Tibial nerve (tissue), 4 donors: ENCODE data around the gene AP1M2. TPM values are rescaled to one million over a fixed set of nuclear protein-coding genes. Genes with fewer than 3 reads are reported as not detected.
A peak's percentile ranks its signal among the peaks of the same experiment; 100 is the strongest.
"Not testable (repeated sequence)": the region's sequence is repeated elsewhere in the genome, so short reads cannot be mapped to it uniquely, and the experiment has no call there.

Source experiments
- DNase-seq, 2 donors: peaks; one replicate each; pipeline ENCODE4 v3.0.0-alpha.2; 2019; ENCODE audit warnings: low spot score in 2 of 2
- H3K27ac ChIP-seq, 4 donors: fragments of 200-600 bp; sonication (generic) in 3 of 4; one replicate each; pipeline ENCODE4 v1.5.1; 2017 to 2019; ENCODE audit warnings: mild to moderate bottlenecking in 1 of 4
- H3K27me3 ChIP-seq, 2 donors: fragments of 200-600 bp; sonication (generic) in 1 of 2; one replicate each; pipeline versions ENCODE4 v1.5.1 to v1.6.0; 2017 to 2019
- H3K36me3 ChIP-seq, 3 donors: fragments of 200-600 bp; sonication (generic); one replicate each; pipeline ENCODE4 v1.5.1; 2018 to 2019
- H3K4me1 ChIP-seq, 4 donors: fragments of 200-600 bp; sonication (generic) in 3 of 4; one replicate each; pipeline ENCODE4 v1.5.1; 2017 to 2019
- H3K4me3 ChIP-seq, 4 donors: fragments of 200-600 bp; sonication (generic) in 3 of 4; one replicate each; pipeline ENCODE4 v1.5.1; 2017 to 2019; ENCODE audit warnings: mild to moderate bottlenecking in 1 of 4, moderate library complexity in 1 of 4
- H3K9me3 ChIP-seq, 4 donors: fragments of 200-600 bp; sonication (generic) in 3 of 4; one replicate each; pipeline ENCODE4 v1.5.1; 2017 to 2019
- EP300 ChIP-seq, 2 donors: sonication (generic); formaldehyde crosslinking; IDR thresholded peaks; one replicate each; pipeline ENCODE4 v1.6.1; 2017; ENCODE audit warnings: antibody characterized with exemption in 2 of 2, mild to moderate bottlenecking in 1 of 2
- POLR2A ChIP-seq, 2 donors: fragments of 450-650 bp; IDR thresholded peaks; one replicate each; pipeline ENCODE4 v1.6.1; 2017; ENCODE audit warnings: antibody characterized with exemption in 2 of 2, mild to moderate bottlenecking in 2 of 2, moderate library complexity in 2 of 2
- WGBS, 2 donors: methylation state at CpG; one replicate each; pipeline ENCODE4 v1.1.5; 2018; 5-methylcytosine and 5-hydroxymethylcytosine counted together
- total RNA-seq, 4 donors: library from RNA; depleted of rRNA; stranded (reverse); fragments of >200 nt; gene quantifications; one replicate each; pipeline ENCODE4 v1.1.0, GENCODE V29; 2016
- TF ChIP-seq, protein P1 (sequence below), 5 experiments: fragments of 200-600 bp in 3 of 5; fragments of 450-650 bp in 2 of 5; sonication (generic) in 3 of 5; IDR thresholded peaks; one replicate each; pipeline ENCODE4 v1.5.1; 2016 to 2019; ENCODE audit warnings: antibody characterized with exemption in 5 of 5, mild to moderate bottlenecking in 3 of 5, moderate library complexity in 2 of 5

Gene AP1M2
- total RNA-seq, 4 donors from 2014 or later: not detected

DNA sequence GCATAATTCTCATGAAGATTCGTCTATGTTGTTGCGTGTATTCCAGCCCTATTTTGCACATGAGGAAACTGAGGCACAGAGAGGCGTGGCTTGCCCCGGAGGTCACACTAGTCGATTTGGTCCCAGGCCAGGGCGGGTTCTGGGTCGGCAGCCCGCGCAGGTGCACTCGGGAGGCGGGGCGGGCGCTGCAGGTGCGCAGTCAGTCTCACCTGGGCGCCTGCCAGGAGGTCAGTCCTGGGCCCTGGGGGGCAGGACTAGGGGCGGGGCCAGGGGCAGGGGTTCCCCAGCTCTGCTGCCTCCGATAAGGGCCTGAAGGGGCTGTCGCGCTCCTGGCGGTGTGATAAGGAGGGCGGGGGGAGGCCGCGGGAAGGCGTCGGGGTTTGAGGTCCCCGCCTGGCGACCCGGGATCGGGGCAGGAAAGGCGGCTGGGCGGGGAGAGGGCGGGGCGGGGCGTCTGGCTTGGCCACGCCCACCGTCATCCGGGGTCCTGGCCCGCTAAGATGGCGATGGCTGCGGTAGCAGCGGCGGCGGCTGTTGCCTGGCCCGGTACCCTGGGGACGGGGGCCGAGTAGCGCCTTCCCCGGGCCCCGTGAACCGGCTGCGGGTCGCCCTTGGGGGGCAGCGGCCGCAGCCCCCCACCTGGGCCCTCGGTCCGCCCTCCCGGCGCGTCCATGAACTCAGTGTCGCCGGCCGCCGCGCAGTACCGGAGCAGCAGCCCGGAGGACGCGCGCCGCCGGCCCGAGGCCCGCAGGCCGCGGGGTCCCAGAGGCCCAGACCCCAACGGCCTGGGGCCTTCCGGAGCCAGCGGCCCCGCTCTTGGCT is 43.5 kb downstream of the AP1M2 start, which contains the start of gene ATG4D:
TSS of gene ATG4D (plus strand) at position 485 of the 822 bp plus-strand sequence. CDS start at position 672, 187 bp downstream.
- WGBS, 2 donors: 2 to 3% methylated on average over 29 to 60 of the region's 79 CpGs
- peaks cover 0 to 30% (median 6%) of the 10 kb centered on the region in 3 donors for H3K36me3 ChIP-seq
- no peaks in the 10 kb centered on the region for H3K27me3 ChIP-seq
- peak; percentile 56 to 66 for DNase-seq
- no peaks in the 10 kb centered on the region for H3K9me3 ChIP-seq
- H3K4me1 ChIP-seq: peaks cover 0 to 19% (median 13%) of the 10 kb centered on the region in 4 donors
- peak within 1 kb of the TSS; percentile 87 to 99 (median 96) for H3K4me3 ChIP-seq
- peak within 1 kb of the TSS; percentile 84 to 98 (median 94) for H3K27ac ChIP-seq
- TF ChIP-seq EP300 (IDR thresholded peaks at IDR 0.05) (peak in 1 of 2 donors; percentile 71), POLR2A (IDR thresholded peaks at IDR 0.05) (peak; percentile 52 to 64)
- TF ChIP-seq, protein P1, sequence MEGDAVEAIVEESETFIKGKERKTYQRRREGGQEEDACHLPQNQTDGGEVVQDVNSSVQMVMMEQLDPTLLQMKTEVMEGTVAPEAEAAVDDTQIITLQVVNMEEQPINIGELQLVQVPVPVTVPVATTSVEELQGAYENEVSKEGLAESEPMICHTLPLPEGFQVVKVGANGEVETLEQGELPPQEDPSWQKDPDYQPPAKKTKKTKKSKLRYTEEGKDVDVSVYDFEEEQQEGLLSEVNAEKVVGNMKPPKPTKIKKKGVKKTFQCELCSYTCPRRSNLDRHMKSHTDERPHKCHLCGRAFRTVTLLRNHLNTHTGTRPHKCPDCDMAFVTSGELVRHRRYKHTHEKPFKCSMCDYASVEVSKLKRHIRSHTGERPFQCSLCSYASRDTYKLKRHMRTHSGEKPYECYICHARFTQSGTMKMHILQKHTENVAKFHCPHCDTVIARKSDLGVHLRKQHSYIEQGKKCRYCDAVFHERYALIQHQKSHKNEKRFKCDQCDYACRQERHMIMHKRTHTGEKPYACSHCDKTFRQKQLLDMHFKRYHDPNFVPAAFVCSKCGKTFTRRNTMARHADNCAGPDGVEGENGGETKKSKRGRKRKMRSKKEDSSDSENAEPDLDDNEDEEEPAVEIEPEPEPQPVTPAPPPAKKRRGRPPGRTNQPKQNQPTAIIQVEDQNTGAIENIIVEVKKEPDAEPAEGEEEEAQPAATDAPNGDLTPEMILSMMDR (IDR thresholded peaks at IDR 0.05): no peak

GRCh38 chr19:10543059-10543419 is 44.1 kb downstream of the AP1M2 start:
- 57 to 59% methylated on average over 8 of the region's 8 CpGs for WGBS, 2 donors
- TF ChIP-seq POLR2A (IDR thresholded peaks at IDR 0.05): no peak
- TF ChIP-seq, protein P1 (IDR thresholded peaks at IDR 0.05): no peak
- TF ChIP-seq EP300 (IDR thresholded peaks at IDR 0.05): no peak
- Histone ChIP-seq H3K4me3 (peak overlapping the region in 2 of 4 donors; percentile 94 to 99), H3K36me3 (peaks cover 0 to 24% (median 6%) of the 10 kb centered on the region in 3 donors), H3K9me3 (no peaks in the 10 kb centered on the region), H3K27ac (peak overlapping the region in 3 of 4 donors; percentile 90 to 98 (median 97)), H3K4me1 (peaks cover 0 to 19% (median 13%) of the 10 kb centered on the region in 4 donors), H3K27me3 (no peaks in the 10 kb centered on the region)
- no peak for DNase-seq

GRCh38 chr19:10539016-10539415 is 48.1 kb downstream of the AP1M2 start:
- not testable (repeated sequence) for DNase-seq
- 41 to 44% methylated on average over 9 of the region's 9 CpGs for whole genome bisulfite sequencing, 2 donors

DNA sequence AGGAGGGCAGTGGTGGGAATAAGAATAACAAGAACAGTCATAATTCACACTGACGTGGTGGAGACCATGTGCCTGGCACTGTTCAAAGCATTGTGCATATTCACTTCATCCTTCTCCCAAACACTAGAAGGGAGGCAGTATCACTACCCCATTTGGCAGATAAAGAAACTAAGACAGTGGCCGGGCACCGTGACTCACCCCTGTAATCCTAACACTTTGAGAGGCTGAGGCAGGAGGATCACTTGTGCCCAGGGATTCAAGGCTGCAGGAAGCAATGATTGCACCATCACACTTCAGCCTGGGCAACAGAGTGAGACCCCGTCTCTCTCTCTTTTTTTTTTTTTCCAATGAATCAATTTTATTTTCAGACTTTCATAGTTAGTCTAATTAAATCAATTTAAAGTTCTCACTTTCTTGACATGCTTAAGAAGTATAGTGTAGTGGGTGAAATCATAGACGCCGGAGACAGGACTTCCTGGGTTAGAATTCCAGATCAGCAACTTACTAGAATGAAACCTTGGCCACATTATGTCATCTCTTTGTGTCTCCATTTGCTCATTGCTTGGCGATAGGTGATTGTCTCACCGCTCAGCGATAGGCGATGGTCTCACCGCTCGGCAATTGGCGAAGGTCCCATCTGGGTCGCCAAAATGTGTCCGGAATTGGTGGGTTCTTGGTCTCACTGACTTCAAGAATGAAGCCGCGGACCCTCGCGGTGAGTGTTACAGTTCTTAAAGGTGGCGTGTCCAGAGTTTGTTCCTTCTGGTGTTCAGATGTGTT is 48.7 kb downstream of the AP1M2 start:
- no peak for DNase-seq
- 73 to 75% methylated on average over 20 of the region's 20 CpGs for WGBS, 2 donors
- Histone ChIP-seq H3K27me3 (no peaks in the 10 kb centered on the region), H3K36me3 (no peaks in the 10 kb centered on the region), H3K27ac (no peak overlapping the region), H3K4me3 (no peak overlapping the region), H3K9me3 (no peaks in the 10 kb centered on the region), H3K4me1 (peaks cover 0 to 4% (median 0%) of the 10 kb centered on the region in 4 donors)
- TF ChIP-seq, protein P1 (IDR thresholded peaks at IDR 0.05): no peak
- TF ChIP-seq POLR2A (IDR thresholded peaks at IDR 0.05): no peak
- TF ChIP-seq EP300 (IDR thresholded peaks at IDR 0.05): no peak

More at GRCh38 chr19:10539016-10539415, 48.1 kb downstream of the AP1M2 start:
- H3K9me3 ChIP-seq, H3K27me3 ChIP-seq, H3K4me3 ChIP-seq, H3K36me3 ChIP-seq, H3K4me1 ChIP-seq, H3K27ac ChIP-seq: not testable (repeated sequence)

DNA sequence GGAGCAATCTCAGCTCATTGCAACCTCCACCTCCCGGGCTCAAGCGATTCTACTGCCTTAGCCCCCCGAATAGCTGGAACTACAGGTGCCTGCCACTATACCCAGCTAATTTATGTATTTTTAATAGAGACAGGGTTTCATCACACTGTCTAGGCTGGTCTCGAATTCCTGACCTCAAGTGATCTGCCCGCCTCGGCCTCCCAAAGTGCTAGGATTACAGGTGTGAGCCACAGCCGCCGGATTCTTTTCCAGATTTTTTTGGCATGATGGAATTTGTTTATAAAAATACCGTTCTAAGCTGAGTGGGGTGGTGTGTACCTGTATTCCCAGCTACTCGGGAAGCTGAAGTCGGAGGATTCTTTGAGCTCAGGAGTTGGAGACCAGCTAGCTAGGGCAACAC is 49.4 kb downstream of the AP1M2 start:
- H3K27ac ChIP-seq: no peak overlapping the region
- no peak for TF ChIP-seq EP300 (IDR thresholded peaks at IDR 0.05)
- TF ChIP-seq, protein P1 (IDR thresholded peaks at IDR 0.05): no peak
- H3K4me3 ChIP-seq: no peak overlapping the region
- H3K9me3 ChIP-seq: no peaks in the 10 kb centered on the region
- H3K4me1 ChIP-seq: no peaks in the 10 kb centered on the region
- DNase-seq: no peak
- H3K27me3 ChIP-seq: no peaks in the 10 kb centered on the region
- 82% methylated on average over 11 of the region's 11 CpGs for WGBS, 2 donors
- no peaks in the 10 kb centered on the region for H3K36me3 ChIP-seq
